Hepatocyte (in vitro differentiated cells): ENCODE data around the gene ISM2.

Experiments
- CTCF ChIP-seq: fragments of 200-600 bp; sonication (generic); IDR thresholded peaks from 2 replicates; pipeline ENCODE4 v1.5.1; 2016; ENCODE audit warnings: antibody characterized with exemption, mild to moderate bottlenecking; ENCODE audit not compliant: poor library complexity
- EZH2 ChIP-seq: fragments of 200-600 bp; sonication (generic); IDR thresholded peaks from 2 replicates; pipeline ENCODE4 v1.6.1; 2016; ENCODE audit warnings: antibody characterized with exemption, mild to moderate bottlenecking, borderline replicate concordance

DNA sequence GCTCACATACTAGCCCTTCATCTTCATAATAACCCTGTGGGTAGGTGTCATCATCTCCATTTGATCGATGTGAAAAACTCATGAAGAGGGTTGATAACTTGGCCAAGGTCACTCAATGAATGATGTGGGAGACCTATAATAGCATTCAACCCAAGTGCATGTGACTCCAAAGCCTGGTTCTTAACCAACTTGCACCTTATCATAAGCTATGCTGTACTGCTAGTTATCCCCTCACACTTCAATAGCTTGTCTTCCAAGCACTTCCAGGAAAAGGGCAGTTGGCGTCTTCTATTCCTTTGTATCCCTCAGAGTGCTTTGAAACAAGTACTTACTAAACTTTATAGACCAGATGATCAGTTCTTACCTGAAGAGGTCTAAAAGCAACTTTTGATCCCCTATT is 56.4 kb downstream of the ISM2 start:
- TF ChIP-seq CTCF (no peak), EZH2 (no peak)
